GM19328 (cell line): Measurements from ENCODE around the gene PLA2G2D.

Source experiments
- ATAC-seq: cut with Tn5 transposase; IDR thresholded peaks from one replicate; pipeline ENCODE4 v1.9.1; 2021; ENCODE audit warnings: mild to moderate bottlenecking, moderate library complexity; ENCODE audit not compliant: unreplicated experiment

The PLA2G2D gene

GRCh38 chr1:20119347-20119746 is at the start of gene PLA2G2D:
Gene PLA2G2D, minus strand, starts transcription at chr1:20119536. Its CDS starts 38 bp downstream, at chr1:20119498.
- no peak for ATAC-seq

GRCh38 chr1:20168564-20169491 is 49.5 kb upstream of the PLA2G2D start:
- no peak for ATAC-seq

GRCh38 chr1:20167126-20167525 is 47.8 kb upstream of the PLA2G2D start:
- ATAC-seq, result no peak

- no peak for ATAC-seq
Observed at GRCh38 chr1:20166051-20166450, 46.7 kb upstream of the PLA2G2D start.

- ATAC-seq, result no peak
Observed at GRCh38 chr1:20165522-20165951, 46.2 kb upstream of the PLA2G2D start.

GRCh38 chr1:20164694-20165202 is 45.4 kb upstream of the PLA2G2D start:
- no peak for ATAC-seq

- ATAC-seq, result no peak
Observed at GRCh38 chr1:20160034-20160433, 40.7 kb upstream of the PLA2G2D start.

GRCh38 chr1:20158358-20159070 is 39.2 kb upstream of the PLA2G2D start:
- no peak for ATAC-seq

GRCh38 chr1:20154301-20154831 is 35.0 kb upstream of the PLA2G2D start:
- no peak for ATAC-seq

GRCh38 chr1:20153000-20153418 is 33.7 kb upstream of the PLA2G2D start:
- ATAC-seq, result no peak

- ATAC-seq, result no peak
Observed at GRCh38 chr1:20152599-20152930, 33.2 kb upstream of the PLA2G2D start.

- ATAC-seq, result no peak
Observed at GRCh38 chr1:20151906-20152598, 32.7 kb upstream of the PLA2G2D start.

- no peak for ATAC-seq
Observed at GRCh38 chr1:20150969-20151368, 31.6 kb upstream of the PLA2G2D start.

GRCh38 chr1:20150326-20150705 is 31.0 kb upstream of the PLA2G2D start:
- no peak for ATAC-seq

GRCh38 chr1:20149601-20150325 is 30.4 kb upstream of the PLA2G2D start:
- ATAC-seq, result no peak

- no peak for ATAC-seq
Observed at GRCh38 chr1:20148571-20149500, 29.5 kb upstream of the PLA2G2D start.

- no peak for ATAC-seq
Observed at GRCh38 chr1:20147846-20148570, 28.7 kb upstream of the PLA2G2D start.

- ATAC-seq, result no peak
Observed at GRCh38 chr1:20143734-20144565, 24.6 kb upstream of the PLA2G2D start.
